HepG2 (cell line): ENCODE results near the gene MED13. TPM values are rescaled to one million over a fixed set of nuclear protein-coding genes. Genes with fewer than 3 reads are reported as not detected.

Experiments used
- CHD2 ChIP-seq: IDR thresholded peaks from 2 replicates; pipeline ENCODE4 v1.6.1; 2011; ENCODE audit warnings: low read depth, low read length, improper control_type of control experiment
- SRSF4 ChIP-seq: fragments of 200-400 bp; formaldehyde crosslinking; IDR thresholded peaks from one replicate; pipeline ENCODE4 v1.6.1; 2018; ENCODE audit warnings: mild to moderate bottlenecking, low read depth, low read length, moderate library complexity; ENCODE audit not compliant: poor library complexity, severe bottlenecking
- ZNF143 ChIP-seq: sonication (generic); formaldehyde crosslinking; IDR thresholded peaks from 2 replicates; pipeline ENCODE4 v1.4.0; 2020; ENCODE audit warnings: missing genetic modification reagents
- ZNF264 ChIP-seq: sonication (generic); formaldehyde crosslinking; IDR thresholded peaks from 2 replicates; pipeline ENCODE4 v1.4.0; 2020; ENCODE audit warnings: missing genetic modification reagents
- ZNF572 ChIP-seq: sonication (generic); formaldehyde crosslinking; IDR thresholded peaks from 2 replicates; pipeline ENCODE4 v1.5.1; 2020; ENCODE audit warnings: mild to moderate bottlenecking, missing genetic modification reagents
- ZNF672 ChIP-seq: sonication (generic); formaldehyde crosslinking; IDR thresholded peaks from 2 replicates; pipeline ENCODE4 v1.8.1; 2022; ENCODE audit warnings: missing genetic modification reagents
- ZNF747 ChIP-seq: sonication (generic); formaldehyde crosslinking; IDR thresholded peaks from 2 replicates; pipeline ENCODE4 v1.8.1; 2023; ENCODE audit warnings: missing genetic modification reagents, mild to moderate bottlenecking, borderline replicate concordance
- polyA plus RNA-seq, 8 experiments: library from polyadenylated mRNA; depleted of rRNA in 3 of 8; stranded (reverse) in 7 of 8; unstranded in 1 of 8; fragments of >200 nt; fragmentation: Illumina TruSeq in 4 of 8; extraction: Trizol in 4 of 8; gene quantifications; 2 replicates each; pipeline versions ENCODE4 v1.2.1 to v1.2.3, GENCODE V29; 2011 to 2016; ENCODE audit warnings: low read depth in 4 of 8, missing spikeins in 1 of 8, mixed read lengths in 1 of 8; ENCODE audit not compliant: insufficient read depth in 1 of 8
- total RNA-seq, 5 experiments: library from RNA; depleted of rRNA; stranded (reverse); fragments of >200 nt; fragmentation: Illumina TruSeq; extraction: Trizol; gene quantifications; 2 replicates each; pipeline ENCODE4 v1.2.3, GENCODE V29; 2016; ENCODE audit warnings: low read depth in 1 of 5
- TF ChIP-seq, protein P1 (sequence below): sonication (generic); formaldehyde crosslinking; IDR thresholded peaks from 2 replicates; pipeline ENCODE4 v1.5.1; 2020; ENCODE audit warnings: missing genetic modification reagents, mild to moderate bottlenecking, borderline replicate concordance
- TF ChIP-seq, protein P2 (sequence below): fragments of 450-650 bp; IDR thresholded peaks from 2 replicates; pipeline ENCODE4 v1.6.1; 2017; ENCODE audit warnings: mild to moderate bottlenecking
- TF ChIP-seq, protein P3 (sequence below): sonication (generic); formaldehyde crosslinking; IDR thresholded peaks from 2 replicates; pipeline ENCODE4 v1.5.0; 2020; ENCODE audit warnings: mild to moderate bottlenecking, missing genetic modification reagents, borderline replicate concordance
- TF ChIP-seq, protein P4 (sequence below): sonication (generic); formaldehyde crosslinking; IDR thresholded peaks from 2 replicates; pipeline ENCODE4 v1.5.1; 2020; ENCODE audit warnings: missing genetic modification reagents, mild to moderate bottlenecking, borderline replicate concordance

The MED13 gene
- total and polyA plus RNA-seq, 2 of the 13 experiments (the other 11 are each of a cell fraction or from before 2014, with no cell fraction given), result 27.4 to 69.1 TPM

DNA sequence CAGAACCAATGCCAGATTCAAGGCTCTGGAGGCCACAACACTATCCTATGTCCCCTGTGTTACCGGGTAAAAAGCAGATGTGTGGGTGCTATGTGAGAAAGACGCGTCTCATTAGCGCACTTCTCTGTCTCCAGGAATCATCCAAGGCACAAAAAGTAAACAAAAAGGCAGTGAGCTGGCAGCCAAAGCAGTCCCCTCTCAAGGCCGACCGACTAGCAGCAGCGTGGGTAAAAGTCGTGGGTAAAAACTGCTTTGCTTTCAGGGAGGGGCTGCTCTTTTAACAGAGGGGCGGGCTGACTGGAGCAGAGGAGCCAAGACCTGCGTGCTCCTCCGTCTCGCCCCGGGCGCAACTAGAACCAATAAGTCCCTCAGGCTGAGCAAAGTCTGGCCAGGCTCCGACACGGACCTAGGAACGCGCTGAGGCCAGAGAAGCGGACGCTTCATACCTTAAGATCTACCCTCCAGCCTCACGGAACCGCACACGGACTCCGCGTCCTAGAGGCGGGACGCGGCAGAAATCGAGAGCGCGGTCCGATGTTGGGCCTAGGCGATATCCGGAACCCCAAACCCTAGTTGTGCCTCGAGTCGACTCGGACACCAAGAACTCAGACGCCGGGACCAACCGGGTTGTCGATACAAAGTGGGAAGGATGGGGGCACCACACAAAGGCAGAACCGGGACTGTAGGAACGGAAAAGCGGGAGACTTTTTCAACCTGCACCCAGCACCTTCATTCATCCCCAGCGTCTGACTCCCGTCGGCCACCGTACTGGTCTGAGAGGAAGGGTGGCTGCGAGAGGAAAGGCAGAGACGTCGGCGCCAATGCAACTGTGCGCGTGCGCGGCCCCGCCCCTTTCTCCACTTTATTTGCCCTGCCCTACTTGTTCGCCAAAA, 137.6 kb downstream of the MED13 start, which contains the start of gene INTS2 (continued):
- TF ChIP-seq, protein P1, sequence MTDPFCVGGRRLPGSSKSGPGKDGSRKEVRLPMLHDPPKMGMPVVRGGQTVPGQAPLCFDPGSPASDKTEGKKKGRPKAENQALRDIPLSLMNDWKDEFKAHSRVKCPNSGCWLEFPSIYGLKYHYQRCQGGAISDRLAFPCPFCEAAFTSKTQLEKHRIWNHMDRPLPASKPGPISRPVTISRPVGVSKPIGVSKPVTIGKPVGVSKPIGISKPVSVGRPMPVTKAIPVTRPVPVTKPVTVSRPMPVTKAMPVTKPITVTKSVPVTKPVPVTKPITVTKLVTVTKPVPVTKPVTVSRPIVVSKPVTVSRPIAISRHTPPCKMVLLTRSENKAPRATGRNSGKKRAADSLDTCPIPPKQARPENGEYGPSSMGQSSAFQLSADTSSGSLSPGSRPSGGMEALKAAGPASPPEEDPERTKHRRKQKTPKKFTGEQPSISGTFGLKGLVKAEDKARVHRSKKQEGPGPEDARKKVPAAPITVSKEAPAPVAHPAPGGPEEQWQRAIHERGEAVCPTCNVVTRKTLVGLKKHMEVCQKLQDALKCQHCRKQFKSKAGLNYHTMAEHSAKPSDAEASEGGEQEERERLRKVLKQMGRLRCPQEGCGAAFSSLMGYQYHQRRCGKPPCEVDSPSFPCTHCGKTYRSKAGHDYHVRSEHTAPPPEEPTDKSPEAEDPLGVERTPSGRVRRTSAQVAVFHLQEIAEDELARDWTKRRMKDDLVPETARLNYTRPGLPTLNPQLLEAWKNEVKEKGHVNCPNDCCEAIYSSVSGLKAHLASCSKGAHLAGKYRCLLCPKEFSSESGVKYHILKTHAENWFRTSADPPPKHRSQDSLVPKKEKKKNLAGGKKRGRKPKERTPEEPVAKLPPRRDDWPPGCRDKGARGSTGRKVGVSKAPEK (CRISPR knock-in tag), result no peak; the same call in 1 of the 2 replicates
- TF ChIP-seq SRSF4 (no peak), ZNF747 (peak; percentile 68; the same call in 1 of the 2 replicates), ZNF143 (CRISPR knock-in tag) (peak; percentile 69), ZNF264 (peak; percentile 83; the same call in 1 of the 2 replicates), ZNF572 (CRISPR knock-in tag) (no peak), CHD2 (no peak), ZNF672 (CRISPR knock-in tag) (no peak; the same call in 1 of the 2 replicates)
- TF ChIP-seq, protein P2, sequence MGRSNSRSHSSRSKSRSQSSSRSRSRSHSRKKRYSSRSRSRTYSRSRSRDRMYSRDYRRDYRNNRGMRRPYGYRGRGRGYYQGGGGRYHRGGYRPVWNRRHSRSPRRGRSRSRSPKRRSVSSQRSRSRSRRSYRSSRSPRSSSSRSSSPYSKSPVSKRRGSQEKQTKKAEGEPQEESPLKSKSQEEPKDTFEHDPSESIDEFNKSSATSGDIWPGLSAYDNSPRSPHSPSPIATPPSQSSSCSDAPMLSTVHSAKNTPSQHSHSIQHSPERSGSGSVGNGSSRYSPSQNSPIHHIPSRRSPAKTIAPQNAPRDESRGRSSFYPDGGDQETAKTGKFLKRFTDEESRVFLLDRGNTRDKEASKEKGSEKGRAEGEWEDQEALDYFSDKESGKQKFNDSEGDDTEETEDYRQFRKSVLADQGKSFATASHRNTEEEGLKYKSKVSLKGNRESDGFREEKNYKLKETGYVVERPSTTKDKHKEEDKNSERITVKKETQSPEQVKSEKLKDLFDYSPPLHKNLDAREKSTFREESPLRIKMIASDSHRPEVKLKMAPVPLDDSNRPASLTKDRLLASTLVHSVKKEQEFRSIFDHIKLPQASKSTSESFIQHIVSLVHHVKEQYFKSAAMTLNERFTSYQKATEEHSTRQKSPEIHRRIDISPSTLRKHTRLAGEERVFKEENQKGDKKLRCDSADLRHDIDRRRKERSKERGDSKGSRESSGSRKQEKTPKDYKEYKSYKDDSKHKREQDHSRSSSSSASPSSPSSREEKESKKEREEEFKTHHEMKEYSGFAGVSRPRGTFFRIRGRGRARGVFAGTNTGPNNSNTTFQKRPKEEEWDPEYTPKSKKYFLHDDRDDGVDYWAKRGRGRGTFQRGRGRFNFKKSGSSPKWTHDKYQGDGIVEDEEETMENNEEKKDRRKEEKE, result no peak
- TF ChIP-seq, protein P3, sequence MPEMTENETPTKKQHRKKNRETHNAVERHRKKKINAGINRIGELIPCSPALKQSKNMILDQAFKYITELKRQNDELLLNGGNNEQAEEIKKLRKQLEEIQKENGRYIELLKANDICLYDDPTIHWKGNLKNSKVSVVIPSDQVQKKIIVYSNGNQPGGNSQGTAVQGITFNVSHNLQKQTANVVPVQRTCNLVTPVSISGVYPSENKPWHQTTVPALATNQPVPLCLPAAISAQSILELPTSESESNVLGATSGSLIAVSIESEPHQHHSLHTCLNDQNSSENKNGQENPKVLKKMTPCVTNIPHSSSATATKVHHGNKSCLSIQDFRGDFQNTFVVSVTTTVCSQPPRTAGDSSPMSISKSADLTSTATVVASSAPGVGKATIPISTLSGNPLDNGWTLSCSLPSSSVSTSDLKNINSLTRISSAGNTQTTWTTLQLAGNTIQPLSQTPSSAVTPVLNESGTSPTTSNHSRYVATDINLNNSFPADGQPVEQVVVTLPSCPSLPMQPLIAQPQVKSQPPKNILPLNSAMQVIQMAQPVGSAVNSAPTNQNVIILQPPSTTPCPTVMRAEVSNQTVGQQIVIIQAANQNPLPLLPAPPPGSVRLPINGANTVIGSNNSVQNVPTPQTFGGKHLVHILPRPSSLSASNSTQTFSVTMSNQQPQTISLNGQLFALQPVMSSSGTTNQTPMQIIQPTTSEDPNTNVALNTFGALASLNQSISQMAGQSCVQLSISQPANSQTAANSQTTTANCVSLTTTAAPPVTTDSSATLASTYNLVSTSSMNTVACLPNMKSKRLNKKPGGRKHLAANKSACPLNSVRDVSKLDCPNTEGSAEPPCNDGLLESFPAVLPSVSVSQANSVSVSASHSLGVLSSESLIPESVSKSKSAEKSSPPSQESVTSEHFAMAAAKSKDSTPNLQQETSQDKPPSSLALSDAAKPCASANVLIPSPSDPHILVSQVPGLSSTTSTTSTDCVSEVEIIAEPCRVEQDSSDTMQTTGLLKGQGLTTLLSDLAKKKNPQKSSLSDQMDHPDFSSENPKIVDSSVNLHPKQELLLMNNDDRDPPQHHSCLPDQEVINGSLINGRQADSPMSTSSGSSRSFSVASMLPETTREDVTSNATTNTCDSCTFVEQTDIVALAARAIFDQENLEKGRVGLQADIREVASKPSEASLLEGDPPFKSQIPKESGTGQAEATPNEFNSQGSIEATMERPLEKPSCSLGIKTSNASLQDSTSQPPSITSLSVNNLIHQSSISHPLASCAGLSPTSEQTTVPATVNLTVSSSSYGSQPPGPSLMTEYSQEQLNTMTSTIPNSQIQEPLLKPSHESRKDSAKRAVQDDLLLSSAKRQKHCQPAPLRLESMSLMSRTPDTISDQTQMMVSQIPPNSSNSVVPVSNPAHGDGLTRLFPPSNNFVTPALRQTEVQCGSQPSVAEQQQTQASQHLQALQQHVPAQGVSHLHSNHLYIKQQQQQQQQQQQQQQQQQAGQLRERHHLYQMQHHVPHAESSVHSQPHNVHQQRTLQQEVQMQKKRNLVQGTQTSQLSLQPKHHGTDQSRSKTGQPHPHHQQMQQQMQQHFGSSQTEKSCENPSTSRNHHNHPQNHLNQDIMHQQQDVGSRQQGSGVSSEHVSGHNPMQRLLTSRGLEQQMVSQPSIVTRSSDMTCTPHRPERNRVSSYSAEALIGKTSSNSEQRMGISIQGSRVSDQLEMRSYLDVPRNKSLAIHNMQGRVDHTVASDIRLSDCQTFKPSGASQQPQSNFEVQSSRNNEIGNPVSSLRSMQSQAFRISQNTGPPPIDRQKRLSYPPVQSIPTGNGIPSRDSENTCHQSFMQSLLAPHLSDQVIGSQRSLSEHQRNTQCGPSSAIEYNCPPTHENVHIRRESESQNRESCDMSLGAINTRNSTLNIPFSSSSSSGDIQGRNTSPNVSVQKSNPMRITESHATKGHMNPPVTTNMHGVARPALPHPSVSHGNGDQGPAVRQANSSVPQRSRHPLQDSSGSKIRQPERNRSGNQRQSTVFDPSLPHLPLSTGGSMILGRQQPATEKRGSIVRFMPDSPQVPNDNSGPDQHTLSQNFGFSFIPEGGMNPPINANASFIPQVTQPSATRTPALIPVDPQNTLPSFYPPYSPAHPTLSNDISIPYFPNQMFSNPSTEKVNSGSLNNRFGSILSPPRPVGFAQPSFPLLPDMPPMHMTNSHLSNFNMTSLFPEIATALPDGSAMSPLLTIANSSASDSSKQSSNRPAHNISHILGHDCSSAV (CRISPR knock-in tag), result no peak
- TF ChIP-seq, protein P4, sequence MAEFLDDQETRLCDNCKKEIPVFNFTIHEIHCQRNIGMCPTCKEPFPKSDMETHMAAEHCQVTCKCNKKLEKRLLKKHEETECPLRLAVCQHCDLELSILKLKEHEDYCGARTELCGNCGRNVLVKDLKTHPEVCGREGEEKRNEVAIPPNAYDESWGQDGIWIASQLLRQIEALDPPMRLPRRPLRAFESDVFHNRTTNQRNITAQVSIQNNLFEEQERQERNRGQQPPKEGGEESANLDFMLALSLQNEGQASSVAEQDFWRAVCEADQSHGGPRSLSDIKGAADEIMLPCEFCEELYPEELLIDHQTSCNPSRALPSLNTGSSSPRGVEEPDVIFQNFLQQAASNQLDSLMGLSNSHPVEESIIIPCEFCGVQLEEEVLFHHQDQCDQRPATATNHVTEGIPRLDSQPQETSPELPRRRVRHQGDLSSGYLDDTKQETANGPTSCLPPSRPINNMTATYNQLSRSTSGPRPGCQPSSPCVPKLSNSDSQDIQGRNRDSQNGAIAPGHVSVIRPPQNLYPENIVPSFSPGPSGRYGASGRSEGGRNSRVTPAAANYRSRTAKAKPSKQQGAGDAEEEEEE (CRISPR knock-in tag), result no peak
